Liver (tissue), 9 donors: ENCODE results near the gene DTNB. TPM values are rescaled to one million over a fixed set of nuclear protein-coding genes. Genes with fewer than 3 reads are reported as not detected.
A peak's percentile ranks its signal among the peaks of the same experiment; 100 is the strongest.

Source experiments
- DNase-seq: peaks from one replicate; pipeline ENCODE4 v3.0.0-alpha.2; 2017; ENCODE audit warnings: low spot score
- H3K27ac ChIP-seq, 2 donors: one replicate each; pipeline ENCODE4 v1.7.0; 2013; ENCODE audit warnings: inconsistent platforms in 2 of 2, low read length in 2 of 2, control low read depth in 1 of 2, low read depth in 1 of 2, mild to moderate bottlenecking in 1 of 2
- H3K27me3 ChIP-seq, 4 donors: one replicate each; pipeline versions ENCODE4 v1.6.1 to v1.7.0; 2013; ENCODE audit warnings: low read length in 3 of 4, inconsistent platforms in 1 of 4, mild to moderate bottlenecking in 1 of 4, moderate library complexity in 1 of 4; ENCODE audit not compliant: control insufficient read depth in 4 of 4, insufficient read depth in 4 of 4
- H3K36me3 ChIP-seq, 4 donors: one replicate each; pipeline versions ENCODE4 v1.6.1 to v1.7.0; 2013; ENCODE audit warnings: low read length in 3 of 4, mild to moderate bottlenecking in 3 of 4, low read depth in 1 of 4, moderate library complexity in 1 of 4; ENCODE audit not compliant: control insufficient read depth in 4 of 4, insufficient read depth in 3 of 4
- H3K4me1 ChIP-seq, 4 donors: one replicate each; pipeline versions ENCODE4 v1.6.1 to v1.7.0; 2013; ENCODE audit warnings: low read length in 3 of 4, mild to moderate bottlenecking in 3 of 4, moderate library complexity in 1 of 4; ENCODE audit not compliant: control insufficient read depth in 4 of 4, insufficient read depth in 4 of 4
- H3K4me3 ChIP-seq, 3 donors: one replicate each; pipeline versions ENCODE4 v1.6.1 to v1.7.0; 2013; ENCODE audit warnings: low read length in 3 of 3, control low read depth in 1 of 3, low read depth in 1 of 3, mild to moderate bottlenecking in 1 of 3
- H3K9ac ChIP-seq, 2 donors: one replicate each; pipeline ENCODE4 v1.7.0; 2013; ENCODE audit warnings: low read length in 2 of 2, mild to moderate bottlenecking in 2 of 2, moderate library complexity in 2 of 2, control low read depth in 1 of 2, low read depth in 1 of 2
- H3K9me3 ChIP-seq, 4 donors: one replicate each; pipeline versions ENCODE4 v1.6.1 to v1.7.0; 2013; ENCODE audit warnings: low read length in 3 of 4; ENCODE audit not compliant: control insufficient read depth in 4 of 4
- EGR1 ChIP-seq, 2 donors: IDR thresholded peaks; 2 replicates each; pipeline ENCODE4 v1.6.1; 2016 to 2018; ENCODE audit warnings: antibody characterized with exemption in 2 of 2, low read depth in 2 of 2
- FOXA2 ChIP-seq: IDR thresholded peaks from 2 replicates; pipeline ENCODE4 v1.6.1; 2016; ENCODE audit warnings: antibody characterized with exemption
- HNF4G ChIP-seq: IDR thresholded peaks from 2 replicates; pipeline ENCODE4 v1.6.1; 2016; ENCODE audit warnings: antibody characterized with exemption
- RAD21 ChIP-seq, 2 donors: IDR thresholded peaks; 2 replicates each; pipeline ENCODE4 v1.6.1; 2016; ENCODE audit warnings: antibody characterized with exemption in 2 of 2, mild to moderate bottlenecking in 2 of 2
- SP1 ChIP-seq: IDR thresholded peaks from 2 replicates; pipeline ENCODE4 v1.6.1; 2018; ENCODE audit warnings: antibody characterized with exemption, mild to moderate bottlenecking
- YY1 ChIP-seq: IDR thresholded peaks from 2 replicates; pipeline ENCODE4 v1.6.1; 2016; ENCODE audit warnings: antibody characterized with exemption, mild to moderate bottlenecking
- WGBS: extraction: QIAGEN DNeasy Blood & Tissue Kit; methylation state at CpG from one replicate; pipeline ENCODE4 v1.1.7; 2013; 5-methylcytosine and 5-hydroxymethylcytosine counted together
- polyA plus RNA-seq, 2 donors: library from polyadenylated mRNA; stranded (reverse) in 1 of 2; unstranded in 1 of 2; fragments of 200-250 nt in 1 of 2; fragments of >200 nt in 1 of 2; fragmentation: Nextera tagmentation in 1 of 2; extraction: Ambion mirVana in 1 of 2; gene quantifications; one replicate each; pipeline versions ENCODE4 v1.2.1 to v1.2.3, GENCODE V29; 2013 to 2015
- total RNA-seq, 2 donors: library from RNA; depleted of rRNA; stranded (reverse); fragments of >200 nt; gene quantifications; one replicate each; pipeline ENCODE4 v1.2.3, GENCODE V29; 2014
- TF ChIP-seq, protein P1 (sequence below): fragments of 150-350 bp; IDR thresholded peaks from 2 replicates; pipeline ENCODE4 v1.5.1; 2017; ENCODE audit warnings: improper control_type of control experiment, low read depth, low read length; ENCODE audit not compliant: missing input control
- TF ChIP-seq, protein P2 (sequence below): IDR thresholded peaks from 2 replicates; pipeline ENCODE4 v1.6.1; 2016; ENCODE audit warnings: antibody characterized with exemption
- TF ChIP-seq, protein P3 (sequence below): IDR thresholded peaks from 2 replicates; pipeline ENCODE4 v1.6.1; 2016; ENCODE audit warnings: antibody characterized with exemption, mild to moderate bottlenecking
- donor health status: healthy.
- donor health status: healthy.
- donor health status: healthy.
- donor health status: healthy.
- donor health status: healthy.

Gene DTNB
- total and polyA plus RNA-seq, 4 donors, result 3.3 to 10.5 (median 6.4) TPM

DNA sequence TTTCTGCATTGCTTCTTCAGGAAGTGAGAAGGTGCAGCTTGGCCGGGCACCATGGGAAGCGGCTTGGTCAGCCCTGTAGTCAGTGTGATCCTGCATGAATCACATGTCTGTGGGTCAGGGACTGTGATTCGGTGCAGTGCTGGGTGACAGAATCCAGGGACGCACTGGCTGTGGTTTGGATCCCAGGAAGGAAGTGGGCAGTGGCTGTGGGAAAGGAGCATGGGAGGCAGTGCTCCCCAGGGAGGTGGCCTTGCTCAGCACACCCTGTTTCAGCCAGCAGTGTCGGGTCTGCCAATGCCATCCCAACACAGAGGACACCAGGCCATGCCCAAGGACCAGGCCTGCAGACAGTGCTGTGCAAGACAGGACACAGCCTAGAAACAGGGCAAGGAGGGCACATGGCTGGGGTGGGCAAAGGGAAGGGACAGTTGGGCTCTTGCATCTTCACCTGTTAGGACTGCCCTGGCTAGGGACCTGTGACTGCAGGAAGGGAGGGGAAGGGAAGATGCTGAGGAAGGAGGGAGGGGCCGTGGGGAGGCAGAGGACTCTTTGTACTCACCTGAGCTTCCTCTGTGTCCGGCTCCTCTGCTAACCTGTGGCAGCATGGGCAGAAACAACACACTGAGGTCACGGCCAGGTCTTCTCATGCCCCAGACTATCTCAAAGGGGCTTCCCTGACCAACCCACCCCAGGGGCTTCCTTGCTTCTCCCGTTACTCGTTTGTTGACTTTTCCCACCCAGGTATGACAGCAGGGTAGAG lies 294.5 kb downstream of the DTNB start (continued):
- TF ChIP-seq, protein P1, sequence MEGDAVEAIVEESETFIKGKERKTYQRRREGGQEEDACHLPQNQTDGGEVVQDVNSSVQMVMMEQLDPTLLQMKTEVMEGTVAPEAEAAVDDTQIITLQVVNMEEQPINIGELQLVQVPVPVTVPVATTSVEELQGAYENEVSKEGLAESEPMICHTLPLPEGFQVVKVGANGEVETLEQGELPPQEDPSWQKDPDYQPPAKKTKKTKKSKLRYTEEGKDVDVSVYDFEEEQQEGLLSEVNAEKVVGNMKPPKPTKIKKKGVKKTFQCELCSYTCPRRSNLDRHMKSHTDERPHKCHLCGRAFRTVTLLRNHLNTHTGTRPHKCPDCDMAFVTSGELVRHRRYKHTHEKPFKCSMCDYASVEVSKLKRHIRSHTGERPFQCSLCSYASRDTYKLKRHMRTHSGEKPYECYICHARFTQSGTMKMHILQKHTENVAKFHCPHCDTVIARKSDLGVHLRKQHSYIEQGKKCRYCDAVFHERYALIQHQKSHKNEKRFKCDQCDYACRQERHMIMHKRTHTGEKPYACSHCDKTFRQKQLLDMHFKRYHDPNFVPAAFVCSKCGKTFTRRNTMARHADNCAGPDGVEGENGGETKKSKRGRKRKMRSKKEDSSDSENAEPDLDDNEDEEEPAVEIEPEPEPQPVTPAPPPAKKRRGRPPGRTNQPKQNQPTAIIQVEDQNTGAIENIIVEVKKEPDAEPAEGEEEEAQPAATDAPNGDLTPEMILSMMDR, result no peak
- TF ChIP-seq HNF4G (no peak), FOXA2 (no peak)

DNA sequence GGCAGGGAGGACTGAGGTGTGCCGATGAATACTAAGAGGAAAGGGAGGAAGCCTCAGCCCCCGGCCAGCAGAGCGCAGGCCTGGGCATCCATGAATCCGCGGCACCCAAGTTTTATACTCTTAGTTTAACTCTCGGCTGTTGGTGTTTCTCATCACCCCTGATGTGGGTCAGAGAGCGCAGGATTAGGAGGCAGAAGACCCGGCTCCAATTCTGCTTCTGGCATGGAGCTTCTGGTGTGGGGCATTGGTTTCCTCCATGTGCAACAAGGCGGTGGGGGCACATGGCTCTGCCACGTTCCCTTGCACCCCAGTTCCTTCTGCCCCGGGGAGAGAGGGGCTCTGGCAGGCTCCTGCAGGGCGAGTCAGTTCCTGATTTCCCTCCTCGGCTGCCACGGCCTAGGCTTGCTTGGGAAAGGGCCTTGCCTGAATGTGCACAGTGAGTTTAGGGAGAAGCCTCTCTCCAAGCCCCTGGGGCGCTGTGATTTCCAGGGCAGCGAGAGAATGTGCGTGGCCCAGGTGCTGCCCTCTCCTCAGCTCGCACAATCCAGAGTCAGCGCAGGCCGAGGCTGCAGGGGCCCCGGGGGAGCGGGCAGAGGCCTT lies 295.5 kb downstream of the DTNB start:
- Histone ChIP-seq H3K9me3 (no peaks in the 10 kb centered on the region), H3K4me3 (no peak overlapping the region), H3K27me3 (no peaks in the 10 kb centered on the region), H3K27ac (no peak overlapping the region), H3K4me1 (peaks cover 0 to 19% (median 9%) of the 10 kb centered on the region in 4 donors), H3K9ac (no peak overlapping the region), H3K36me3 (no peaks in the 10 kb centered on the region)
- DNase-seq, result no peak
- TF ChIP-seq YY1 (no peak), EGR1 (IDR thresholded peaks at IDR 0.05; ENCODE audit: low read depth in 2 of 2) (no peak)
- TF ChIP-seq, protein P2, sequence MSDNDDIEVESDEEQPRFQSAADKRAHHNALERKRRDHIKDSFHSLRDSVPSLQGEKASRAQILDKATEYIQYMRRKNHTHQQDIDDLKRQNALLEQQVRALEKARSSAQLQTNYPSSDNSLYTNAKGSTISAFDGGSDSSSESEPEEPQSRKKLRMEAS, result no peak
- WGBS, result 95% methylated on average over 22 of the region's 22 CpGs

DNA sequence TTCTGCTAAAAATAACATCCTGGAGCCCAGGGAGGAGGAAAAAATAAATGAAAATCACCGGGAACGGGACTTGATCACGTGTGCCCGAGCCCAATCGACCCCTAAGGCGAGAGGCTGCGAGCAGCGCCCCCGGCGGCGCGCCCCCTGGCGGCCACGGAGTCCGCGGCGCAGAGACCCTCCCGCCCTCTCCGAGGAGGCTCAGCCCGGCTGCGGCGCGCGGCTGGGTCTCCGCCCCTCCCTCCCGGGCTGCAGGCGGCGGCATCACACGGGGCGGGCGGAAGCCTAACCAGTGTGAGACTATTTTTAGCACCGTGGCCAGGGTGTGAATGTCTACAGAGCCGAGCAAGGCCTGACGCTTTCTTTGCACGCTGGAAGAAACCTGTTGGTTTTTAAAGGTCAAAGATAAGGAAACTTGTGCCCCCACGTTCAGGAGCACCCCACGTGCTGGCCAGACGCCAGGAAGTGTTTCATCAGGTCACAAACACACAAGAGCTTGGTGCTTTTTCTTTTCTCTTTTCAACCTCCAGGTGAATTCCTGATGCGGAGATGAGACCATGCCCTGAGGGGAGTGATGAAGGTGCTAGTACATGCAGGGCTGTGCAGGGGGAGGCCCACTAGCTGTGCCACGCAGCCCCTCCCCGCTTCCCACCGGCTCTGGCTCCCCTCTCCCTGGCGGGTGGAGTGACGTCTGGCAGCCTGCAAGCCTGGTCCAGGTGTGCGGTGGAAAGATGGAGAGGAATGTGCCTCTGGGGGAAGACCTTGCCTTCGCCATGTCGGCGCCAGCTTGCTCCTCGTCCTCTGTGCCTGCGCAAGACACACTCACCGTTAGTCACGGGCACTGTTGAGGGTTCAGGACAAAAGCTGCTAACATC lies 296.4 kb downstream of the DTNB start:
- 20% methylated on average over 52 of the region's 52 CpGs for WGBS
- peak; percentile 76 for DNase-seq
- Histone ChIP-seq H3K27ac (no peak overlapping the region), H3K36me3 (no peaks in the 10 kb centered on the region), H3K4me3 (peak overlapping the region in 1 of 3 donors; percentile 20), H3K27me3 (no peaks in the 10 kb centered on the region), H3K9me3 (no peaks in the 10 kb centered on the region), H3K4me1 (peaks cover 0 to 19% (median 9%) of the 10 kb centered on the region in 4 donors), H3K9ac (no peak overlapping the region)
- peak; percentile 46 to 73 for TF ChIP-seq RAD21 (IDR thresholded peaks at IDR 0.05)
- TF ChIP-seq EGR1 (IDR thresholded peaks at IDR 0.05; ENCODE audit: low read depth in 2 of 2), result no peak
- TF ChIP-seq, protein P3, sequence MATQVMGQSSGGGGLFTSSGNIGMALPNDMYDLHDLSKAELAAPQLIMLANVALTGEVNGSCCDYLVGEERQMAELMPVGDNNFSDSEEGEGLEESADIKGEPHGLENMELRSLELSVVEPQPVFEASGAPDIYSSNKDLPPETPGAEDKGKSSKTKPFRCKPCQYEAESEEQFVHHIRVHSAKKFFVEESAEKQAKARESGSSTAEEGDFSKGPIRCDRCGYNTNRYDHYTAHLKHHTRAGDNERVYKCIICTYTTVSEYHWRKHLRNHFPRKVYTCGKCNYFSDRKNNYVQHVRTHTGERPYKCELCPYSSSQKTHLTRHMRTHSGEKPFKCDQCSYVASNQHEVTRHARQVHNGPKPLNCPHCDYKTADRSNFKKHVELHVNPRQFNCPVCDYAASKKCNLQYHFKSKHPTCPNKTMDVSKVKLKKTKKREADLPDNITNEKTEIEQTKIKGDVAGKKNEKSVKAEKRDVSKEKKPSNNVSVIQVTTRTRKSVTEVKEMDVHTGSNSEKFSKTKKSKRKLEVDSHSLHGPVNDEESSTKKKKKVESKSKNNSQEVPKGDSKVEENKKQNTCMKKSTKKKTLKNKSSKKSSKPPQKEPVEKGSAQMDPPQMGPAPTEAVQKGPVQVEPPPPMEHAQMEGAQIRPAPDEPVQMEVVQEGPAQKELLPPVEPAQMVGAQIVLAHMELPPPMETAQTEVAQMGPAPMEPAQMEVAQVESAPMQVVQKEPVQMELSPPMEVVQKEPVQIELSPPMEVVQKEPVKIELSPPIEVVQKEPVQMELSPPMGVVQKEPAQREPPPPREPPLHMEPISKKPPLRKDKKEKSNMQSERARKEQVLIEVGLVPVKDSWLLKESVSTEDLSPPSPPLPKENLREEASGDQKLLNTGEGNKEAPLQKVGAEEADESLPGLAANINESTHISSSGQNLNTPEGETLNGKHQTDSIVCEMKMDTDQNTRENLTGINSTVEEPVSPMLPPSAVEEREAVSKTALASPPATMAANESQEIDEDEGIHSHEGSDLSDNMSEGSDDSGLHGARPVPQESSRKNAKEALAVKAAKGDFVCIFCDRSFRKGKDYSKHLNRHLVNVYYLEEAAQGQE, result peak; percentile 35
- TF ChIP-seq, protein P1, result peak; percentile 78
- TF ChIP-seq SP1, result peak; percentile 29
